SK-MEL-5 (cell line): ENCODE data around the gene FGD5. TPM values are rescaled to one million over a fixed set of nuclear protein-coding genes. Genes with fewer than 3 reads are reported as not detected.

Source experiments
- DNase-seq: peaks from one replicate; pipeline ENCODE4 v3.0.0-alpha.2; 2016; ENCODE audit warnings: low read depth, low spot score
- in situ Hi-C: cut with HindIII; loops from 2 replicates; pipeline ENCODE4 v1.10.0; 2016; ENCODE audit warnings: low sequenced_read_pairs, high pct_unique_total_duplicates, low pct_unique_long_range_greater_than_20kb
- total RNA-seq: library from RNA; depleted of rRNA; stranded (reverse); fragments of >200 nt; shearing (Covaris generic); gene quantifications from 2 replicates; pipeline ENCODE4 v1.2.3, GENCODE V29; 2014

The FGD5 gene
- total RNA-seq, 1 experiment from 2014 or later: not detected

GRCh38 chr3:14921034-14921616 lies 102.4 kb downstream of the FGD5 start:
- in situ Hi-C loops: no loop called here

GRCh38 chr3:14921811-14922705 lies 103.3 kb downstream of the FGD5 start:
- in situ Hi-C loops: no loop called here
- no peak for DNase-seq

More at GRCh38 chr3:14921034-14921616, 102.4 kb downstream of the FGD5 start:
- DNase-seq: peak; percentile 80

GRCh38 chr3:14922863-14923262 lies 104.1 kb downstream of the FGD5 start:
- no peak for DNase-seq
- in situ Hi-C loops: no loop called here

GRCh38 chr3:14923476-14923875 lies 104.7 kb downstream of the FGD5 start:
- in situ Hi-C loops: no loop called here
- no peak for DNase-seq

- in situ Hi-C loops: loop anchor here (25.0 kb wide), 1 partner anchor 664 kb away; no protein-coding TSS in a partner anchor
These were observed 107.2 kb downstream of the FGD5 start for GRCh38 chr3:14925729-14926591.

GRCh38 chr3:14926592-14926991 lies 107.8 kb downstream of the FGD5 start:
- in situ Hi-C loops: loop anchor here (25.0 kb wide), 1 partner anchor 664 kb away; no protein-coding TSS in a partner anchor
- DNase-seq: no peak

More at GRCh38 chr3:14925729-14926591, 107.2 kb downstream of the FGD5 start:
- peak; percentile 79 for DNase-seq

- in situ Hi-C loops: loop anchor here (25.0 kb wide), 1 partner anchor 665 kb away; no protein-coding TSS in a partner anchor
- DNase-seq: no peak
These were observed 108.5 kb downstream of the FGD5 start for GRCh38 chr3:14927308-14927707.

GRCh38 chr3:14929310-14930074 lies 110.7 kb downstream of the FGD5 start:
- DNase-seq: no peak
- in situ Hi-C loops: loop anchor here (25.0 kb wide), 1 partner anchor 667 kb away; no protein-coding TSS in a partner anchor

GRCh38 chr3:14933820-14934425 lies 115.2 kb downstream of the FGD5 start:
- no peak for DNase-seq
- in situ Hi-C loops: loop anchor here (25.0 kb wide), 1 partner anchor 672 kb away; no protein-coding TSS in a partner anchor

GRCh38 chr3:14935592-14936345 lies 117.0 kb downstream of the FGD5 start:
- in situ Hi-C loops: loop anchor here (25.0 kb wide), 1 partner anchor 673 kb away; no protein-coding TSS in a partner anchor
- DNase-seq: no peak

- in situ Hi-C loops: loop anchor here (25.0 kb wide), 1 partner anchor 677 kb away; no protein-coding TSS in a partner anchor
- DNase-seq: no peak
These were observed 120.2 kb downstream of the FGD5 start for GRCh38 chr3:14938954-14939353.

GRCh38 chr3:14941871-14942270 lies 123.1 kb downstream of the FGD5 start:
- DNase-seq: peak; percentile 86
- in situ Hi-C loops: loop anchor here (25.0 kb wide), 1 partner anchor 680 kb away; no protein-coding TSS in a partner anchor

GRCh38 chr3:14943042-14943441 lies 124.3 kb downstream of the FGD5 start:
- in situ Hi-C loops: loop anchor here (25.0 kb wide), 1 partner anchor 681 kb away; no protein-coding TSS in a partner anchor
- DNase-seq: no peak

GRCh38 chr3:14946236-14946635 lies 127.5 kb downstream of the FGD5 start:
- in situ Hi-C loops: loop anchor here (25.0 kb wide), 1 partner anchor 684 kb away; no protein-coding TSS in a partner anchor
- no peak for DNase-seq

- in situ Hi-C loops: loop anchor here (25.0 kb wide), 1 partner anchor 684 kb away; no protein-coding TSS in a partner anchor
- DNase-seq: no peak
These were observed 128.0 kb downstream of the FGD5 start for GRCh38 chr3:14946739-14947099.
